Pancreas (tissue), 10 donors: Measurements from ENCODE around the gene CSNK2A1. TPM values are rescaled to one million over a fixed set of nuclear protein-coding genes. Genes with fewer than 3 reads are reported as not detected.

Experiments
- ATAC-seq, 4 donors: fragments of 200-7000 bp; cut with Tn5 transposase; one replicate each; pipeline versions ENCODE4 v1.8.0 to v1.9.1; 2020; ENCODE audit warnings: mild to moderate bottlenecking in 4 of 4, moderate library complexity in 4 of 4
- DNase-seq, 6 donors: peaks; one replicate each; pipeline ENCODE4 v3.0.0-alpha.2; 2020
- FAIRE-seq: peaks from 2 replicates; lab custom pipeline; 2012; peaks lifted over from hg19 to GRCh38; lab: Jason Lieb, UNC
- H3K27ac ChIP-seq, 4 donors: fragments of 200-600 bp; sonication (generic); 1 replicate in 3 of 4; 2 replicates in 1 of 4; pipeline versions ENCODE4 v1.5.0 to v1.8.0; 2020
- H3K27me3 ChIP-seq, 4 donors: fragments of 200-600 bp; one replicate each; pipeline ENCODE4 v1.8.0; 2021
- H3K36me3 ChIP-seq, 3 donors: fragments of 200-600 bp; sonication (generic) in 1 of 3; one replicate each; pipeline versions ENCODE4 v1.5.0 to v1.8.0; 2020 to 2021
- H3K4me1 ChIP-seq, 3 donors: fragments of 200-600 bp; one replicate each; pipeline ENCODE4 v1.8.0; 2021
- H3K4me3 ChIP-seq, 4 donors: fragments of 200-600 bp; sonication (generic) in 2 of 4; one replicate each; pipeline versions ENCODE4 v1.5.0 to v1.8.0; 2020 to 2021
- H3K9me3 ChIP-seq, 4 donors: fragments of 200-600 bp; one replicate each; pipeline ENCODE4 v1.8.0; 2021
- CTCF ChIP-seq, 4 donors: fragments of 200-600 bp; sonication (generic) in 3 of 4; IDR thresholded peaks; one replicate each; pipeline versions ENCODE4 v1.5.0 to v1.8.0; 2021; ENCODE audit warnings: antibody characterized with exemption in 4 of 4
- WGBS, 2 donors: extraction: QIAGEN DNeasy Blood & Tissue Kit; methylation state at CpG; one replicate each; pipeline ENCODE4 v1.1.7; 2013; 5-methylcytosine and 5-hydroxymethylcytosine counted together
- intact Hi-C, 3 donors: fragments of 100-400 bp; cut with DNase I; formaldehyde crosslinking; loops; one replicate each; pipeline versions ENCODE4 v1.11.1 to v1.14.2; 2022
- polyA plus RNA-seq, 2 donors: library from polyadenylated mRNA; stranded (reverse); fragments of 200-250 nt; gene quantifications; one replicate each; pipeline ENCODE4 v1.2.3, GENCODE V29; 2013
- total RNA-seq, 6 donors: library from RNA; stranded (reverse); fragmentation: NEBNext Ultra II Directional in 4 of 6; extraction: Animal tissue kit (Norgen Biotek cat#: 25700) in 4 of 6; gene quantifications; one replicate each; pipeline versions ENCODE4 v1.2.1 to v1.2.4, GENCODE V29; 2021 to 2023
- donor health status: healthy with polysubstance abuse.
- donor health status: DM: no; HTN: no; CAD: no; lungs with moderate emphysema.
- donor health status: DM: no; HTN: no; CAD: no.
- donor health status: control.
- donor health status: control.
- donor health status: Bipolar disorder and iron deficiency.
- donor health status: DM: yes; HTN: yes; CAD: no.
- donor health status: DM: no; HTN: no; CAD: no.
- donor health status: DM: no; HTN: no; CAD: no.
- donor health status: DM: yes; HTN: yes; CAD: no.

The CSNK2A1 gene
- total and polyA plus RNA-seq, 8 donors, result 12.7 to 57.4 (median 46.2) TPM

- no peak for ATAC-seq
- H3K4me3 ChIP-seq, result no peak overlapping the region
- no peaks in the 10 kb centered on the region for H3K9me3 ChIP-seq
- intact Hi-C loops, result no loop called here
- H3K36me3 ChIP-seq, result peaks cover 0 to 13% (median under 1%) of the 10 kb centered on the region in 3 donors
- no peaks in the 10 kb centered on the region for H3K4me1 ChIP-seq
- no peak for TF ChIP-seq CTCF (IDR thresholded peaks at IDR 0.05)
- no peak overlapping the region for H3K27ac ChIP-seq
- no peaks in the 10 kb centered on the region for H3K27me3 ChIP-seq
- 95 to 97% methylated on average over 2 of the region's 2 CpGs for WGBS, 2 donors
- no peak for FAIRE-seq
- DNase-seq, result no peak
These were observed 117.0 kb downstream of the CSNK2A1 start for GRCh38 chr20:426566-426965.

Other genes with a start within 250 kb of the CSNK2A1 start
- 1 to 10 TPM; 4.2 to 8.1 (median 6.2) TPM for gene ZCCHC3, start 246.2 kb downstream of the CSNK2A1 start, total RNA-seq
- gene ZCCHC3, start 246.2 kb downstream of the CSNK2A1 start, polyA plus RNA-seq, result 10 to 100 TPM in 1 of 2 donors, 1 to 10 TPM in 1; 5.2 to 10.7 TPM
- 1 to 10 TPM; 4.3 to 8.8 (median 6.5) TPM for gene SOX12, start 218.2 kb downstream of the CSNK2A1 start, total RNA-seq
- 1 to 10 TPM; 2.9 to 4.8 TPM for gene SOX12, start 218.2 kb downstream of the CSNK2A1 start, polyA plus RNA-seq
- 10 to 100 TPM; 10.7 to 23.0 (median 15.3) TPM for gene NRSN2, start 196.7 kb downstream of the CSNK2A1 start, total RNA-seq
- gene NRSN2, start 196.7 kb downstream of the CSNK2A1 start, polyA plus RNA-seq, result 10 to 100 TPM; 25.5 to 41.3 TPM
- 10 to 100 TPM in 1 of 6 donors, 1 to 10 TPM in 5; 4.4 to 97.7 (median 6.6) TPM for gene TRIB3, start 163.0 kb downstream of the CSNK2A1 start, total RNA-seq
- gene TRIB3, start 163.0 kb downstream of the CSNK2A1 start, polyA plus RNA-seq, result 10 to 100 TPM in 1 of 2 donors, 1 to 10 TPM in 1; 6.5 to 12.8 TPM
- 10 to 100 TPM; 34.9 to 62.0 (median 41.1) TPM for gene RBCK1, start 135.5 kb downstream of the CSNK2A1 start, total RNA-seq
- gene RBCK1, start 135.5 kb downstream of the CSNK2A1 start, polyA plus RNA-seq, result 100 to 1,000 TPM; 130 to 148 TPM
- 10 to 100 TPM; 11.1 to 21.4 (median 12.9) TPM for gene TBC1D20, start 81.3 kb downstream of the CSNK2A1 start, total RNA-seq
- 10 to 100 TPM; 11.5 to 17.3 TPM for gene TBC1D20, start 81.3 kb downstream of the CSNK2A1 start, polyA plus RNA-seq
- under 1 TPM in 5 of 6 donors, not detected in 1; 0.16 to 0.21 (median 0.19) TPM for gene TCF15, start 66.5 kb upstream of the CSNK2A1 start, total RNA-seq
- under 1 TPM; 0.45 to 0.80 TPM for gene TCF15, start 66.5 kb upstream of the CSNK2A1 start, polyA plus RNA-seq
- 1 to 10 TPM; 5.6 to 9.4 (median 7.6) TPM for gene SRXN1, start 109.4 kb upstream of the CSNK2A1 start, total RNA-seq
- gene SRXN1, start 109.4 kb upstream of the CSNK2A1 start, polyA plus RNA-seq, result 10 to 100 TPM in 1 of 2 donors, 1 to 10 TPM in 1; 4.5 to 10.5 TPM
- gene SCRT2, start 132.0 kb upstream of the CSNK2A1 start, total RNA-seq, result under 1 TPM in 4 of 6 donors, not detected in 2; 0.04 to 0.09 (median 0.06) TPM
- under 1 TPM; 0.19 to 0.63 TPM for gene SCRT2, start 132.0 kb upstream of the CSNK2A1 start, polyA plus RNA-seq
- 1 to 10 TPM in 4 of 6 donors, under 1 TPM in 2; 0.67 to 2.9 (median 1.2) TPM for gene SLC52A3, start 224.7 kb upstream of the CSNK2A1 start, total RNA-seq
- gene SLC52A3, start 224.7 kb upstream of the CSNK2A1 start, polyA plus RNA-seq, result 1 to 10 TPM; 1.6 to 2.1 TPM